Measurements from ENCODE around the gene RAB27B.

- TF ChIP-seq, protein P1, sequence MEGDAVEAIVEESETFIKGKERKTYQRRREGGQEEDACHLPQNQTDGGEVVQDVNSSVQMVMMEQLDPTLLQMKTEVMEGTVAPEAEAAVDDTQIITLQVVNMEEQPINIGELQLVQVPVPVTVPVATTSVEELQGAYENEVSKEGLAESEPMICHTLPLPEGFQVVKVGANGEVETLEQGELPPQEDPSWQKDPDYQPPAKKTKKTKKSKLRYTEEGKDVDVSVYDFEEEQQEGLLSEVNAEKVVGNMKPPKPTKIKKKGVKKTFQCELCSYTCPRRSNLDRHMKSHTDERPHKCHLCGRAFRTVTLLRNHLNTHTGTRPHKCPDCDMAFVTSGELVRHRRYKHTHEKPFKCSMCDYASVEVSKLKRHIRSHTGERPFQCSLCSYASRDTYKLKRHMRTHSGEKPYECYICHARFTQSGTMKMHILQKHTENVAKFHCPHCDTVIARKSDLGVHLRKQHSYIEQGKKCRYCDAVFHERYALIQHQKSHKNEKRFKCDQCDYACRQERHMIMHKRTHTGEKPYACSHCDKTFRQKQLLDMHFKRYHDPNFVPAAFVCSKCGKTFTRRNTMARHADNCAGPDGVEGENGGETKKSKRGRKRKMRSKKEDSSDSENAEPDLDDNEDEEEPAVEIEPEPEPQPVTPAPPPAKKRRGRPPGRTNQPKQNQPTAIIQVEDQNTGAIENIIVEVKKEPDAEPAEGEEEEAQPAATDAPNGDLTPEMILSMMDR (IDR thresholded peaks at IDR 0.05; ENCODE audit: poor library complexity): no peak
- TF ChIP-seq EZH2 (IDR thresholded peaks at IDR 0.05; ENCODE audit: borderline replicate concordance) (no peak), EZH2phosphoT487 (IDR thresholded peaks at IDR 0.05; ENCODE audit: low read depth, severe bottlenecking, unreplicated experiment) (no peak)
These were observed 113.9 kb downstream of the RAB27B start for GRCh38 chr18:54942144-54942543.
